H4 (cell line): Measurements from ENCODE around the gene CERCAM. TPM values are rescaled to one million over a fixed set of nuclear protein-coding genes. Genes with fewer than 3 reads are reported as not detected.
"Not testable (repeated sequence)": the region's sequence is repeated elsewhere in the genome, so short reads cannot be mapped to it uniquely, and the experiment has no call there.

Experiments
- DNase-seq: peaks from one replicate; pipeline ENCODE4 v3.0.0-alpha.2; 2015; ENCODE audit warnings: low spot score
- total RNA-seq: library from RNA; depleted of rRNA; stranded (reverse); fragments of >200 nt; shearing (Covaris generic); gene quantifications from 2 replicates; pipeline ENCODE4 v1.2.3, GENCODE V29; 2014

CERCAM gene
- total RNA-seq, 1 experiment from 2014 or later, result 19.0 TPM

DNA sequence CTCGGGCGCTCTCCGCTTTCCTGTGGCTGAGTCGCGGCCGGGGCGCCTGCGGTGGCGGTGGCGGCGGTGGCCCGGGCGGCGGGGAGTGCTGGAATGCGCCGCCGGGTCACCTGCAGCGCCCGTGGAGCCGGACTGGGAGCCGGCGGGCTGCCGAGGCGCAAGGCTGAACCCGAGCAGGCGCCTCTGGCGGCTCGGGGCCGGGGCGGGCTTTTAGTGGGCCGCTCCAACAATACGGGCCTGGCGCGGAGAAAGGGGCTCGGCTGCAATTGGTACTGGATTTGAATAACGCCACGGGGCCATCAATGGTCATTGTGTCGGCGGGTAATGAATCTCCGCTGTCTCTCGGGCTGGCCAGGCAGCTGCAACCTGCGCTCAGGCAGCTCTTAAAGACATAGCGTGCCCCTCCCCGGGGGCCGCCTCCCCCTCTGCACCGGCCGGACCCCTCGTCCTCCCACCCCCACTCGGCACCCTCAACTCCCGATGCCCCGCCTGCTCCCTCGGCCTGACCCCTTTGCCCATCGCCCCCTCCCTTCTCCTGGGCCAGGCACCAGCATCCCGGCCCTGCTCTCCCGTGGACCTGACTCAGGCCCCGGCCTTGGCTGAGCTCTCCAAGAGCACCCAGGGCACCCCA is 27.4 kb upstream of the CERCAM start:
- DNase-seq, result no peak

DNA sequence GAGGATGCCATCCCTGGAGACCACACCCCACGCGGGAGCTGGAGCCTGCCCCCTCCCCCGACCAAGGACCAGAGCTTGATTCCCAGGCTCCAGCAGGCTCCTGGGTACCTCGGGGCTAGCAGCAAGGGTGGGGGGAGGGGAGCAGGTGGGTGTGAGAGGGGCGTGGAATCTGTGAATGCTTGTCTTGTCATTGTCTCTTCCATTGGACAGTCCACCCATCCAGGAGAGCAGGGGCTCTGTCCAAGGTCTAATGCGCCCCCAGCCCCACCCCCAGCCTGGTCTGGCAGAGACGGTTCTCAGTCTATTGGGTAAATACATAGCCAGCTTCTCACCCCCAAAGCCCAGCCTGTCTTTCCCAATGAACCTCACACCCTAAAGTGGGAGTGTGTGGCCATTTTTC is 26.7 kb upstream of the CERCAM start:
- no peak for DNase-seq

DNA sequence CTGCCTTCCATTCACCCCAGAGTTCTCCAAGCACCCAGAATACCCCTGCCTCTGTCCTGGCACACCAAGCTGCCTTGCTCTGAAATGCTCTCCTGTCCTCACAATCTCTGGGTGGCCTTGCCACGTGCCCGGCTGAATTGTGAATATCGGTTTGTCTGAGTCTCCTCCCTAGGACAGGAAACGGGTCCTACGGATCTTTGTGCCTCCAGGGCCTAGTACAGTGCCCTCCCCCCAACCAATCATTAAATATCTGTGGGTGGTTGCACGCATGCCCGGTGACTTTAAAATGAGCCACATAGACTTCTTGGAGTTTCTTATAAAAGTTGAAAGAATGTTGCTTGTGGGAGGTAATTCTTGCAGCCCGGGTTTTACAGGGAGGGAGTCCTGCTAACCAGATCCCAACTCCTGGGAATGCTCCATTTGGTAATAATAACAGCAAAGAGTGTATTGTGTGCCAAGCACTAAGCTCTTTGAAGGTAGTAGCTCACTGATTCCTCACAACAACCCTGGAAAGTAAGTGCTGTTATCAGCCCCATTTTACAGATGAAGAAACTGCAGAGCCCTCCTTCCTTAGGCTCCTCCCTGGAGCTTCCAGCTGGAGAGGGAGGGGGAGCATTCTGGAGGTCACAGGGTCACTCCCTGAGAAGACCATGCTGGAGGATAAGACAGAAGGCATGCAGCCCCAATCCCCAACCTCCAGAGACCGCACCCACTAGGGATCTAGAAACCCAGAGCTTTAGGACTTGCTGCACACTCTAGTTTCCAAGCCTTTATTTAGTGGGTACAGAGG is 26.1 kb upstream of the CERCAM start:
- no peak for DNase-seq

DNA sequence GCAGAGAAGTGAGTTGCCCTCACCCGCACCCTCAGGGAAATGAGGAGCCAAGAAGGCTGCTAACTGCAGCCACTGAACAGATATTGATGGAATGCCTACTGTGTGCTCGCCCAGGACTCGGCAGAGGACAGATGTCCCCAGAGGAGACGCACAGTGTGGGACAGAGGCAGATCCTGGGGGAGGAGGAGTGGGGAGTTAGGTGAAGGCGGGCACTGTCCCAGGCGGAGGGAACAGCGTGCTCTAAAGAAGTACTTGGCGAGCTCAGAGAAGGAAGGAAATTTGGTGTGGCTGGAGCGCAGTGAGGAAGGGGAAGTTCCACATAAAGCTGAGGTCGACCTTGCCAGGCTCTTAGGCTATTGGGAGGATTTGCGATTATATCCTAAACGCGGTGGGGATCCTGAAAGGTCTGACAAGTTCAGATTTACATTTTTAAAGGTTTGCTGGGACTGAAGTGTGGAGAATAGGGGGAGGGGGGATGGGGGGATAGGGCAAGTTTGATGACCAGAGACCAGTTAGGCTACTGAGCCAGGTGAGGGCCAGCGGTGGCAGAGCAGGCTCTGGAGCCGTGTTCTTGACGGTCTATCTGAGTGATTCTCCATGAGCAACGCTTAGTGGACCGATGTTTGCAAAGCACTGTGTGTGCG is 23.6 kb upstream of the CERCAM start:
- no peak for DNase-seq

DNA sequence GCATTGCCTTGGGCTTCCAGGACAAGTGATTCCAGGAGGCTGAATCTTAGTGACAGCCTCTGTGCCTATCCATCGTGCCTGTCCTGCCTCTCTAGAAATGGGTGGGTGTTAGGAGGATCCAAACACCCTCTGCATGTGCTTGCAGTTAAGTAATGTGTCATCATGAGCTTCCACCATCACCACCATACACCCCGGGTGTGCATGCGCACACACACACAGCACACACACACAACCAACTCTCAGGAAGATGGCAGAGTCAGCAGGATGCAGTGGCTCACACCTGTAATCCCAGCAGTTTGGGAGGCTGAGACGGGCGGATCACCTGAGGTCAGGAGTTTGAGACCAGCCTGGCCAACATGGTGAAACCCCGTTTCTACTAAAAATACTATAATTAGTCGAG is 22.8 kb upstream of the CERCAM start:
- no peak for DNase-seq

DNA sequence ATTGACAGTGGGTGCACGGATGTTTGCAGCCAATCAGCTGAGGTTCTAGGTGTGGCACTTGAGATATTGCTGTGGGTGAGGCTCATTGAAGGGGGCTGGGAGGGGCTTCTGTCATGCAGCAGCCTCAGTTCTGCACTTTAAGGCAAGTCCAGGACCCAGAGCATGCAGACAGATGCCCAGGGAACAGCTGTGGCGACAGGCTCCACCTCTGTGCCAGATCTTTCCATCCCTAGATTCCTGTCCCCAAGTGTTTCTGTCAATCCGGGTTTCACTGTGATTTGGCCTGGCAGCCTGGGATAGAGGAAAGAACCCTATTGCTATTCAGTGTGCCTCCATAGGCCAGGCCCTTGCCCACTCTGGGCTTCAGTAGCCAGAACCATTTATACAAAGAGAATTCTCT is 20.8 kb upstream of the CERCAM start:
- DNase-seq, result no peak

DNA sequence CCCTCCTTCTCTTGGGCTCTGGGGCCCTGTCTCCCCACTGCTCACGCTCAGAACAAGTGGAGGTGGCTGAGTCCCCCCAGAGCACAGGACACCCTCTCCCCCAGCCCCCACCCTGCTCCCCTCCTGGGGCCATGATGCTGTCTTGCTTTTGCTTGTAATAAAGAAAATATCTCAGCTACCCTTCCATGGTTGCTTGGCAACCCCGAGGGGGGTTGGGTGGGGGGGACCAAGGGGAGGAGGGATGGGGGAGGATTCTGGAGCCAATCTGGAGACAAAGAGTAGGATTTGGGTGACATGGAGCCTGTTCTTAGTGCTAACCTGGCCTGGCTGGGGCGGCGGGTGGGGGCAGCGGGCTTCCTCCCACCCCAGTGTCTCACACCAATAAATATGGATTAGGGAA is 16.1 kb upstream of the CERCAM start:
- DNase-seq, result no peak

DNA sequence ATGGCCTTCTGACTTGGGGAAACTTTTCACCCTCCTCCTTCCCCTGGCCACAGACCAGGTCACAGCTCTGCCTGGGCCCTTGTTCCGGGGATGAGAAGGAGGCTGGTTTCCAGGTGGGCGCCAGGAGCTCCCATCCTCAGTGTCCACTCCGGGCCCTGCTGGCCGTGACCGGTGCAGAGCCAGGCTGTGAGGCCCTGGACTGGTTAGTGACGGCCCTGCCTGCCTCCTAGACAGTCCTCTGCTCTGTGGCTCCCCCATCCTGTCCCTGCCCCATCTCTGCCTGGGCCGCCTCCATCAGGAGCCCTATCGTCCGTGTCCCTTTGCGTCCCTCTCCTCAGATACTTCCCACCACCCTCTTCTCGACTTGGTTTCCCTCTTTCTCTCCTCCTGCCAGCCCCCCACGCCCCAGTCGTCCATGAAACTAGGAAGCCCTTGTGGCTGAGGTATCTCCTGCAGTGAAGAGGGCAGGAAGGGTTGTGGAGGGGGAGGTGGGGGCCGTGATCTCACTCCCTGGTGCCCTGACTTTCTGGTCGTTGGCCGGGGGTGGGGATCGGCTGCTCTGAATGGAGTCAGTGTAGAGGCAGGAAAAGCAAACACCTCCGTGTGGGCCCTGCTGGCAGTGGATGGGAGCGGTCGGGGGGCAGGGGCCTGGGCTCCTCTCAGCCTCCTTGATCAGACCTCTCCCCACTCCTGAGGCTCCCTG is 15.4 kb upstream of the CERCAM start:
- no peak for DNase-seq

DNA sequence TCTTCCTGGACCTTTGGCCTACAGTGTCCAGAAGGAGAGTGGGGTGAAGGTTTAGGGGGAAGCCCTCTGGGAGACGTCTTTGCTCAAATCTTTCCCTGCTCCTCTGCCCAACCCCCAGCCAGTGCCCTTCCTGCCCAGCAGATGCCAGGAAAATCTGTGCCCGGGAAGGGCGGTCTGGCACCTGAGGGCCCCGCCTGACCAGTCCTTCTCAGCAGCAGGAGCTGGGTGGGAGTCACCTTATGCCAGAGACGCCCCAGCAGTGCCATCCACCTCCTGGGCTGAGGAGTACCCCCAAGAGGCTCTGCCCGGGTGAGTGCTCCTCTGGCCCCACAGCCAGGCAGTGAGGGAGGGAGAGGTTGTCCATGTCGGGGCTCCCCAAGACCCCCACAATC is 14.9 kb upstream of the CERCAM start:
- DNase-seq, result no peak

DNA sequence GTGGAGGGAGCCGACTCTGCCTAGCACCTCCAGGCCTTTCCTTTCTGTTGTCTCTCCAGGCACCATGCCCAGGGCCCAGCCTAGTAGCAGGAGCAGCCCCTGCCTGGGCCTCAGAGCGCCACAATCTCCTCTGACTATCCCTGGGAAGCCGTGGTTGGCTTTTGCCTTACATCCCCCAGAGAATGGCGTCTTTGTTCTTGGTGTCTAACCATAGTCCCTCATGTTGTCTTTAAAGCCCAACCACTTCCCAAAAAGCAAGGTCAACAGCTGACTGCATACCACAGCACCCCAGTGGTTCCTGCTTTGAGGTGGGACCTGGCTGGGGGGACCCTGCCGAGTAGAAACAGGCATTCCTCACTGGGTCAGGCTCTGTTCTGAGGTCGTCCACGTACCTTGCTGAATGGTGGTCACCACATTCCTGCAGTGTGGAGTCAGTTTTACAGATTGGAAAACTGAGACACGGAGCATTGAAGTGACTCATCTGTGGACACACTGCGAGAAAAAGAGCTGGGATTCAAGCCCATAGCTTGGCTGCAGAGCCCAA is 13.7 kb upstream of the CERCAM start:
- DNase-seq, result no peak

DNA sequence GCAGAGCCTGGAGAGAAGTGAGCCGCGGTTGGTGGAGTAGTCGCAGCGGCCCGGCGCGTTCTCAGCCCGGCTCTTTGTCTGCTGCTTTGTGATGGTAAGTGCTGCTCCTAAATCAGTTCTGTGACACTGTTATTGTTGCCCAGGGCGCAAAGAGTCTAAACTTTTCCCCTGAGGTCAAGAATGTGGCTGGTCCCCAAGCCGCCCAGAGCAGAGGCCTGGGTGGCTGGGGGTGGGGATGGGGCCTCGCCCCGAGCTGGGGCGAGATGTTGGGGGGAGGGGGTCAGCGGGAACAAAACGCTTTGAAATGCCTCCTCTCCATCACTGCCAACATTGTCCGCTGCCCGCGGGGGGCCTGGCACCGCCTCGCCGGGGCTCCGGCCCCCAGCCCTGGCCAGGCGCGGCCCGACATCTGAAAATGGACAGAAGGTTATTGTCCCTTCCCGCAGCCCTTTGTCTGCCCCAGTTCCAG is 11.7 kb upstream of the CERCAM start:
- DNase-seq, result no peak

DNA sequence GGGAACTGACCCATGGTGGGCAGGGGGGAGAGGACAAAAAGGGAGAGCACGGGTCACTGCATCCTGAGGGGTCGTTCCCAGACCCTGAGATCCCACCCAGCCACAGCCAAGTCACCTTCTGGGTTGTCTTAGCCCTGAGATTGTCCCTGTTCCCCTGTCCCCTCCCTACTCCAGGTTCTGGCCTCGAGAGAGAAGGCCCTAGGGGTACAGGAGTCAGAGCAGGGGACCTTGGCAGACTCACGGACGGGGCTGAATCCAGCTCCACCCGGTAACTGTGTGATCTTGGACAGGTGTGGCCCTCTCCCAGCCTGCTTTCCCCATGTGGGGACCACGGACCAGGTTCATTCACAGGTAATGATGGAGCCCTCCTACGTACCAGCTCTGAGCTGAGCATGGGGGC is 11.2 kb upstream of the CERCAM start:
- no peak for DNase-seq

DNA sequence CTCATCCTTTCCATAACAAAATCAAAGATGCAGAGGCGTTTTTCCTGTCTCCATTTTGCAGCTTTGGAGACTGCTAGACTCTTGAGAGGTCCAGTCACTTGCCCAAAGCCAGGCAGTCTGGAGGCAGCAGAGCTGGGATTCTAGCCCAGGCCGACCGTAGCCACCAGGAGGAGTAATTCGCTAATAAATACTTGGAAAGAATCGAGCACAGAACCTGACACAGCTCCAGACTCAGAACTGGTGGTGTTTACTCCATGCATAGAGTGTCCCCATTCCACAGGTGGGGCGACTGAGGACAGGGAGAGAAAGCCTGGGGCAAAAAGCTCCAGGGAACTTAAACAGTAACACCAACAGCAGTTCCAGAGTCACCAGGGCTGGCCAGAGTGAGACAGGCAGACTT is 10.7 kb upstream of the CERCAM start:
- DNase-seq, result no peak

DNA sequence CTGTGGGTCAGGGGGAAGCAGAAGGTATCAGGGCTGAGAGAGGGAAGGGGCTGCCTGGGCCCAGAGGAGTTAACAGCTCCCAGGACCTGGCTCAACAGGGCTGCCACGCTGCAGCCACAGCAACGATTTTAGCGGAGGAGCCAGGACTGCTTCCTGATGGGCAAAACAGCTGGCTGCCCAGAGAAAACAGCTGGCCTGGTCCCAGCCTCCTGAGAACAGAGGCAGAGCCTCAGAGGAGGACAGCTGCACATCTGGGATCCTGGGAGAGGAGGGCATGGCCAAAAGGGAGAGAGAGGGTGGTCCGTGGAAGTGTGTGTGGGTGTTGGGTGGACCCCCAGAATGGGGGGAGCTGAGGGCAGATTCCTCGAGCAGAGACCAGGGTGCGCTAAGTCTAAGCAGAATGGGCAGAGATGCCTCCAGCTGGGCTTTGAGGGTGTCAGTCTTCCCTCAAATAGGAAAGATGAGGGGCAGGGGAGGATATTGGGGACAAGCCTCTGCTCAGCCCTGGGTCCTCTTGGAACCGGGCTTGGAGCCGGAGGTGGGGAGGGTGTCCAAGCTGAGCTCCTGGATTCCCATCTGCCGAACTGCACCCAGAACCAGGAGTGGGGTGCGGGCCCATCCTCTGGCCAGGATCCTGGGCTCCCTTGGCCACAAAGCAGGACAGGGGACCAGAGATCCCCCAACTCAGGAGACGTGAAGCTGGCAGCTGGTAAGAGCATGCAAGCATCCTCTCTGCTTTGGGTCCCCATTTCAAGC is 9.1 kb upstream of the CERCAM start:
- no peak for DNase-seq

DNA sequence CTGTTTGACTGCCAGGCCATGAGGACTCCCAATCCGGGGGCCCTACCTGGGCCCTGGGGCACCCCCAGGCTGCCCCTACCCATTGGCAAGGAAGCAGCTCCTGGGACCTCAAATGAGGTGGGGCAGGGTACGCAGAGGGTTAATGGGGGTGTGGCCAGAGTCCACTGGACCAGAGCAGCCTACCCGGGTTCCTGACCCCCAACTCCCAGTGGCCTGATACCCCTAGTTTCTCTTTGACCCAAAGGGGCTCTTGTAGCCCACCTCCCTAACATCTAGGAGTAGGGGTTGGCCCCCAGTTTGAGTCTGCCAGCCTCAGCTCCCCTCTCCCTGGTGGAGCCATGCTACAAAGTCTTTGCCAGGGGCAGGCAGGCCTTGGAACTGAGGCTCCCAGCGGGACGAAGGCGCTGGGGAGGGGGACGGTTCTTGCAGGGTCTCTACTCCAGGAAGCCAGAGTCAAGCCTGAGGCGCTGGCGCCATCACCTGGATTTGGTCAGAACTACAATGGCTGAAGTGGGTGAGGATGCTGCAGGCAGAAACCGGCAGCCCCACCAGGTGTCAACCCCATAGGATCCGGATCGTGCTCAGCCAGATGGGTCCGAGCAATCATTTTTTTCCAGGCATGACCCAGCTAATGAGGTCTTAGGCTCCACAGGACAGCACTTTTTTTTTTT is 8.4 kb upstream of the CERCAM start:
- no peak for DNase-seq

DNA sequence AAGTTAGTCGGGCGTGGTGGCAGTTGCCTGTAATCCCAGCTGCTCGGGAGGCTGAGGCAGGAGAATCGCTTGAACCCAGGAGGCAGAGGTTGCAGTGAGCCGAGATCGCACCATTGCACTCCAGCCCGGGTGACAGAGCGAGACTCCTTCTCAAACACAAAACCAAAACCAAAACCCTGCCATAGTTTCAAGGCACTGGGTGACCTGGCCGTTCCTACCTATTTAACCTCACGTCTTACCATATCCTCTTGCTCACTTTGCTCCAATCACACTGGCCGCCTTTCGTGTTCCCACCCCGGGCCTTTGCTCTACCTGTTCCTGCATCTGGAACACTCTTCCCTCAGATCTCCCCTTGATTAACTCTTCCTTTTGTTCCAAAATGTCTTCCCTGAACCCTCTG is 6.9 kb upstream of the CERCAM start:
- DNase-seq, result not testable (repeated sequence)

DNA sequence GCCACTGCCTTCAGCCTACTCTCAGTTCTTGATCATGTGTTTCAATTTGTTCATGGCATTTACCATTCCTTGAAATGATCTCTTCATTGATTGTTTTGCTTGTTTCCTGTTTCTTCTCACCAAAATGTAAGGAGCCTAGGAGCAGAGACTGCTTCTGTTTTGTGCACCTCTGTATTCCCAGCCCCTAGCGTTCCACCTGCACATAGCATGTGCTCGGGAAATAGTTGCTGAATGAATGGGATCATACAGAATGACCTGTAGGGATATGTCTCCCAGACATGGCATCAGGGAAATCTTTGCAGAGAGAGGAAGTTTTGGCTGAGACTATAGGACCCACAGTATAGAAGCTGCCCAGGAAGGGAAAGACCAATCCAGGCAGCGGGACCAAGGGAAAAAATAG is 6.2 kb upstream of the CERCAM start:
- DNase-seq, result no peak

DNA sequence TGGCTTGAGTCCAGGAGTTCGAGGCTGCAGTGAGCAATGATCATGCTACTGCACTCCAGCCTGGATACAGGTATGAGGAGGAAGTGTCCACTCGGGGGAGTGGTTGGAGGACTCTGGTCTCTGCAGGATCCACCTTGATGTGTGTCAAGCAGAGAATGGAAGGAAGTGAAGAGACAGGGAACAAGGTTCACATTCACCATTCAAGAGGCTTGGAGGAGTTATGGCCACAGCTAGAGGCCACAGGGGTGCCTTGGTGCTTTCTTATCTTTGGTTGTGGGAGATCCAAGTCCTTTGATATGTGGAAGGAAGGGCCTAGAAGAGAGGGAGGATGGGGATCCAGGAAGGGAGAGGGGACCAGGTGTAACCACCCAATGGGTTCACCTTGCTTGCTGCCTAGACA is 5.4 kb upstream of the CERCAM start:
- no peak for DNase-seq

DNA sequence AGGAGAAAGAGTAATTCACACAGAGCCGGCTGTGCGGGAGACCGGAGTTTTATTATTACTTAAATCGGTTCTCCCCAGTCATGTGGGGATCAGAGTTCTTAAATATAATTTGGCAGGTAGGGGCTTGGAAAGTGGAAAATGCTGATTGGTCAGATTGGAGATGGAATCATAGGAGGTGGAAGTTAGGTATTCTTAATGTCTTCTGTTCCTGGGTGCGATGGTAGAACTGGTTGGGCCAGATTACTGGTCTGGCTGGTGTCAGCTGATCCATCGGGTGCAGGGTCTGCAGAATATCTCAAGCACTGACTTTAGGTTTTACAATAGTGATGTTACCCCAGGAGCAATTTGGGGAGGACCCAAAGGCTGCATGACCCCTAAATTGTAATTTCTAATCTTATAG is 4.6 kb upstream of the CERCAM start:
- DNase-seq, result no peak

DNA sequence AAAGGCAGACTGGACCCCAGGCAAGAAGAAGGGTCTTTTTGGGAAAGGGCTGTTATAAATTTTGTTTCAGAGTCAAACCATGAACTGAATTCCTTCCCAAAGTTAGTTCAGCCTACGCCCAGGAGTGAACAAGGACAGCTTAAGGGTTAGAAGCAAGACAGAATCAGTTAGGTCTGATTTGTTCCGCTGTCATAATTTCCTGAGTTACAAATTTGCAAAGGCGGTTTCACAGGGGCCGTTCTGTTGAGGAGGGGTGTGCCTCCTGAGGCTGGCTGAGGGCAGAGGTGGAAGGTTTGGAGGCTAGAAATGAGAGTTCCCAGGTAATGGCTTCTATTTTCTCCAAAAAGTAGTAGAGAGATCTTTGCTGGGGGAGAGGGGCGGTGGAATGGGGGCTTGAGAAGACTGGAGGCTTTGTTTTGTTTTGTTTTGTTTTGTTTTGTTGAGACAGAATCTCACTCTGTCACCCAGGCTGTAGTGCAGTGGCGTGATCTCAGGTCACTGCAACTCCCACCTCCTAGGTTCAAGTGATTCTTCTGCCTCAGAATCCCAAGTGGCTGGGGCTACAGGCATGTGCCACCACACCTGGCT is 4.1 kb upstream of the CERCAM start:
- DNase-seq, result no peak
